Cortex of kidney (tissue), 1 donor: ENCODE results near the gene SNRNP25.

Source experiments
- DNase-seq: peaks from one replicate; lab custom pipeline; 2025; lab: John Stamatoyannopoulos, UW

Gene SNRNP25

DNA sequence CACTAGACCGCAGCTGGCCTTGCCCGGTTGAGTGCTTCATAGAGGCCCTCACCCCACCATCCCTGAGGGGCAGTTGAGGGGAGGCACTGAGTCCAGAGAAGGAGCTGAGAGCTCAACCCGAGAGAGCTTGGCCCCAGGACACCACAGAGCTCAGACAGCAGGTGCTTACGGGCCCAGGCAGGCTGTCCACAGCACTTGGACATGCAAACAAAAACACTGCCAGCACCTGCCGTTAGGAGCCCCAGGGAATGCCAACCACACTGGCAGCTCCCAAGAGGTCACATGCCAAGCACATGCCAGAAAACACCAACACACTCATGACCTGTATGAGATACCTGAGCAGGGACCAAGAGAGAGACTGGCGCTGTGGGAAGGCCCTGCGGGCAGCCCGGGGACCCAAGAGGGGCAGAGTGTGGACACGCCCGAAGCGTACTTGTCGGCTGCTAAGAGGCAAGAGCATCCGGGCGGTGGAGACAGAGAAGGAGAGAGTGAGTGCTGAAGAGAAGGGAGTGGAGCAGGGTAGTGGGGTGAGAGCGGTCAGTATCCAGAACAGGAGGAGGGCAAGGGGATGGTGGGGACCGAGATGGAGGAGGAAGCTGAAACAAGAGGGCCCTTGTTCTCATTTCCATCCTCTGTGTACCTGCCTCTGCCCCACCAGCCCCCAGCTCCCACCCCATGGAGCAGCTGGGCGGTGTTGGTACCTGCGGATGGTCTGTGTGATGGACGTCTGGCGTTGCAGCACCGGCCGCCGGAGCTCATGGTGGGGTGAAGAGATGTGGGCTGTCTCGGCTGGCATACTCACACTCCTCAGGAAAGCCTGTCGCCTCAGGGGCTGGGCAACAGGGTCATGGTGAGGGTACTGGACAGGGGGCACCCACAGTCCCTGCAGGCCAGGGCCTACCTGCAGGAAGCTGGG lies 10.6 kb downstream of the SNRNP25 start:
- no peak for DNase-seq

DNA sequence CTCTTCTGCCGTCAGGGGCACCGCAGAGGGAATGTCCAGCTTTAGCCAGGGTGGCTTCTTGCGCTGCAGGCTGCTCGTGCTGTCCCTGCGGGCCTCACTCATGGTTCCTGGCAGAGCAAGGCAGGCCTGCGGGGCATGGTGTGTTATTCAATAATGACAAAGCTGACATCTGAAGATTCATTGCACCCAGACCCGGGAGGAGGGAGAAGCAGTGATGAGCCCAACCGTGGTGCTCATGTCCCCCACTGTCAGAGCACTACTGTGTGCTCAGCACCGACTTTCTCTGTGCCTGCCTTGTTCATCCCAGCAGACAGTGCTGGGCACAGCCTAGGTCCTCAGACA lies 11.3 kb downstream of the SNRNP25 start:
- no peak for DNase-seq

DNA sequence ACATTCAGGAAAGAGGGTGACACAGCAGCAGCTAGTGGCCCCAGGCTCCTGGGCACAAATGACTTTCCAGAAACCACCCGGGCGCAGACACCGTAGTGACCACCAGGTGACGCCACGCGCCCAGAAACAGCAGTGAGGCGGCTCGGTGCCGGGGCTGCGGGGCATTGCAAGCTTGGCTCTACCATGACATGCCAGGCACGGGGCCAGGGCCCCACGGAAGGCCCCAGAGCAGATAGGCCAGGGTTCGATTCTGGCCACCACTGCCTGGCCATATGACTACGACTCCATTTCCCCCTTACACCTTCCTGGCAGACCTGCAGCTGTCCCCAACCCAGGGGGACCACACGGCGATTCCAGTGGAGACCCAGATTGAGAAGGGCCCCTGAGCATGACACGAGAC lies 12.1 kb downstream of the SNRNP25 start:
- DNase-seq, result no peak

DNA sequence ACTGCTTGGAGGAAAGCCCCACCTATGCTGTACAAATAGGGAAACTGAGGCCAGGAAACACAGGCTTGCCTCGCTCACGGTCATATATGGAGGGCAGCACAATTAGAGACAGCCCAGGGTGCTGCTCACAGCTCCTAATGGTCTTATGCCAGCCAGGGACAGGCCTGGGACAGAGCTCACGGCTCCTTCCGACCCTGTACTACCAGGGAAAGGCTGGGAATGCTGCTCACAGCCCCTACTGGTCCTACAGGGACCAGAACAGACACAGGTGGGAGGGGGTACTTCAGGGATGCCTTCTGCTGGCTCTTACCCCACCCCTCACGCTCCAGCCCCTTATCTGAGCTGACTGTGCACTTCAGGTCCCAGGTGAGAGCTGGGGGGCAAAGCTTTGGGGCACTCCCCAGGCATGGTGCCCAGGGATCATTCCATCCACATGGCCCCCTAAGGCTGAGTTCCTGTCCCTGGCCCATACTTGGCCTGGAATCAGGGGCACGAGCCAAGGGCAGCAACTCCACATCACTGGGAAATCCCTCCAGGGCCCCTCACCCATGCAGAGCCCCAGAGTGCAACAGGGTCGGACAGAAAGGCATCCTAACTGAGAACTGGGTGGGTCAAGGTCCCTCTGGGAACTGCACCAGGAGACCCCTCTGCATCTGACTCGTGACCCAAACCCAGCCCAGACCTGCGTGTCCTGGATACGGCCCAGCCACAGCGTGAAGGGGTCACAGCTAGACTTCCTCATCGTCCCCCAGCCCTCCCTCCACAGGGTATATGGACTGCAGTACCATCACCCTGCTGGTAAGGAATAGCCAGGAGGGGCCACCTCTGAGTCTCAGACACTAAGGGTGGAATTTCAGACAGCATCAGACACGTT lies 12.9 kb downstream of the SNRNP25 start:
- DNase-seq, result no peak

DNA sequence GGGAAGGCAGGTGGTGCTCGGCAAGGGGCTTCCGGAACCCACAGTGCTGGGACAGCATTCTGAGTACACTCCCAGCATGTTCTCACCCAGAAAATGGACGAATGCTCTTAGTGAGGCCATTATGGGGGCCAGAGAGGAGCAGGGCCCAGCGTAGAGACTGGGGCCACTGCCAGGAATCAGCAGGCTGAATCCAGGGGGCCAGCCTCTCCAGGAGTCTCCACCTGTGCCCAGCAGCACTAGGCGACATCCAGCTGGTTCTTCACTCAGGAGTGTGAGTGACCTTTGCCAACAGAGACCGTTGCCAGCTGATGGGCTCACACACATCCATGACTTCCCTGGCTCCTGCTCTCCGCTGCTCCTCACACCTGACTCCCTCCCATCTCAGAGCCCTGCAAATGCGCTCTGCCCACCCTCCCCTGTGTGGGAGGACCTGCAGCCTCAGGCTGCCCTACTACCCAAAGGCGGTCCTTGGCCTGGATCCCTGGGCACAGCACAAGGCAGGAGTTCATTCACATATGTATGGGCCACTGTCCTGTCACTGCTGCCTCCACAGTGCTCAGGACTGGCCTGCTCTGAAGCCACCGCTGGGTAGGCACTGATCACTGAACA lies 13.7 kb downstream of the SNRNP25 start:
- DNase-seq, result no peak

DNA sequence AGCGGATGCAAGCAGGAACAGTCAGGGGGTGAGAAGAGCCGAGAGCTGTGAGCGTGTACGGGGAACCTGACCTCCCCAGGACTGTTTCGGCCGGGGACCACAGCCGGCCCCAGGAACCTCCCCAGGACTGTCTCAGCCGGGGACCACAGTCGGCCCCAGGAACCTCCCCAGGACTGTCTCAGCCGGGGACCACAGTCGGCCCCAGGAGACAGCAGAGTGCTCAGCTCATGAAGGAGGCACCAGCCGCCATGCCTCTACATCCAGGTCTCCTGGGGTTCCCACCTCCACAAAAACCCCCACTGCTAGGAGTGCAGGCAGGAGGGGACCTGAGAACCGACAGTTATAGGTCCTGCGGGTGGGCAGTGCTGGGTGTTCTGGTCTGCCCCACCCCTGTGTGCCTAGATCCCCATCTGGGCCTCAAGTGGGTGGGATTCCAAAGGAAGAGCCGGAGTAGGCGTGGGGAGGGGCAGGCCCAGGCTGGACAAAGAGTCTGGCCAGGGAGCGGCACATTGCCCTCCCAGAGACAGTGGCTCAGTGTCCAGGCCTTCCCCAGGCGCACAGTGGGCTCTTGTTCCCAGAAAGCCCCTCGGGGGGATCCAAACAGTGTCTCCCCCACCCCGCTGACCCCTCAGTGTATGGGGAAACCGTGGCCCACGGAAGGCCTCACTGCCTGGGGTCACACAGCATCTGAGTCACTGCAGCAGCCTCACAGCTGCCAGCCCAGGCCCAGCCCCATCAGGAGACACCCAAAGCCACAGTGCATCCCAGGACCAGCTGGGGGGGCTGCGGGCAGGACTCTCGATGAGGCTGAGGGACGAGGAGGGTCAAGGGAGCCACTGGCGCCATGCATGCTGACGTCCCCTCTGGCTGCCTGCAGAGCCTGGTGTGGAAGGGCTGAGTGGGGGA lies 14.5 kb downstream of the SNRNP25 start:
- DNase-seq, result no peak

DNA sequence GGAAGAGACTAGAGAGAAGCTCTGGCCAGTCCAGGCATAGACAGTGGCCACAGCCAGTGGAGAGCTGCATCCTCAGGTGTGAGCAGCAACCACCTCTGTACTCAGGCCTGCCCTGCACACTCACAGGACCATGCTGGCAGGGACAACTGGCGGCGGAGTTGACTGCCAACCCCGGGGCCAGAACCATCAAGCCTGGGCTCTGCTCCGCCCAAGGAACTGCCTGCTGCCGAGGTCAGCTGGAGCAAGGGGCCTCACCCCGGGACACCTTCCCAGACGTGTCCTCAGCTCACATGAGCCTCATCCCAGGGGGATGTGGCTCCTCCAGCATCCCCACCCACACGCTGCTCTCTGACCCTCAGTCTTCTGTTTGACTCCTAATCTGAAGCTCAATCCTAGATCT lies 15.6 kb downstream of the SNRNP25 start:
- DNase-seq, result no peak

DNA sequence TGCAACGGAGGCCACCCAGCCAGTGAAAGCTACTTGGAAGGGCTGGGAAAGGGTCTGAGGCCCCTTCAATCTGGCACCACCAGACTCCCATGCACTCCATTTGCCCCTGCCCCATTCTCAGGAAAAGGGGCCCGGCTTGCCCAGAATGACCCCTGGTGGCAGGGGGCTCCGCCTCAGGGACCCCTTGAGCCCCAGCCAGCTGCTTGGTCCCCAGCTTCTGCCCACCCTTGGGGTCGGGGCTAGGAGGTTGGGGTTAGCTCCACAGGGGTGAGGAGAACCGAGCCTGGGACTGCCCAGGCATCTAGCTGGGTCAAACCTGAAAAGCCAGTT lies 17.5 kb downstream of the SNRNP25 start:
- DNase-seq, result no peak

DNA sequence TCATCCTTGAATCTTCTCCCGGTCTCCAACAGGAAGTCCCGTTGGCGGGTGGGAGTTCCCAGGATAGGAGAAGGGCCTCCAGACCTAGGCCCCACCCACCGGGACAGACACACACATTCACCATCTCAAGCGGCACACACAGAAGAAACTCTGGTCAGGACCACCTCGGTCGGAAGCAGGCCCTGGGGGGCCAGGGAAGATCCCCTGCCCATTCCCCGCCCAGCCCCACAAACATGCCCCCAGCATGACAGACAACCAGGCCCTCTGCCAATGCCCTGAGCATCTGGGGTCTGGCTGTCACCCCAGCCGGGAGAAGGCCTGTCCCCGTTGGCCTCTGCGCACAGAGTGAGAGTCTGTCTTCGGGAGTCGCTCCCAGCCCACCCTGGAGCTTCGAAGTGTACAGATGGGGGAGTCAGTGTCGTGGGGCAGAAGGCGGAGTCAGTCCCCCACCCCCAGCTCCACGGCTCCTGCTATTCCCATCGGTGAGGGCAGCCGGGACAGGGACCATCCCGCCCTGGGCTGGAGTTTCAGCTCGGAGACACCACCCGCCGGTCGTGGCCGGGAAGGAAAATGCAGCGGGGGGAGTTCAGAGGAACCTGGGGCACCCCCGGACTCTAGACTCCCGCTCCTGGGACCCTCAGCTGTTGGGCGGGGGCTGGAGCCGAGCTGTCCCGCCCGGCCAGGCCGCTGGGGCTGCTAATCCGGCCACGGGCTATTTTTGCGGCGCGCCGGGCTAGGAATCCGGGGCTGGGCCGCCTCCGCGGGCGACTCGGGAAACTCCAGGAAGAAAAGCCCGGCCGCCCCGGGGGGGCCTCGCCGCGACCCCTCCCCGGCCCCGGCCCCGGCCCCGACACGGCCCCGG lies 18.1 kb downstream of the SNRNP25 start:
- no peak for DNase-seq

DNA sequence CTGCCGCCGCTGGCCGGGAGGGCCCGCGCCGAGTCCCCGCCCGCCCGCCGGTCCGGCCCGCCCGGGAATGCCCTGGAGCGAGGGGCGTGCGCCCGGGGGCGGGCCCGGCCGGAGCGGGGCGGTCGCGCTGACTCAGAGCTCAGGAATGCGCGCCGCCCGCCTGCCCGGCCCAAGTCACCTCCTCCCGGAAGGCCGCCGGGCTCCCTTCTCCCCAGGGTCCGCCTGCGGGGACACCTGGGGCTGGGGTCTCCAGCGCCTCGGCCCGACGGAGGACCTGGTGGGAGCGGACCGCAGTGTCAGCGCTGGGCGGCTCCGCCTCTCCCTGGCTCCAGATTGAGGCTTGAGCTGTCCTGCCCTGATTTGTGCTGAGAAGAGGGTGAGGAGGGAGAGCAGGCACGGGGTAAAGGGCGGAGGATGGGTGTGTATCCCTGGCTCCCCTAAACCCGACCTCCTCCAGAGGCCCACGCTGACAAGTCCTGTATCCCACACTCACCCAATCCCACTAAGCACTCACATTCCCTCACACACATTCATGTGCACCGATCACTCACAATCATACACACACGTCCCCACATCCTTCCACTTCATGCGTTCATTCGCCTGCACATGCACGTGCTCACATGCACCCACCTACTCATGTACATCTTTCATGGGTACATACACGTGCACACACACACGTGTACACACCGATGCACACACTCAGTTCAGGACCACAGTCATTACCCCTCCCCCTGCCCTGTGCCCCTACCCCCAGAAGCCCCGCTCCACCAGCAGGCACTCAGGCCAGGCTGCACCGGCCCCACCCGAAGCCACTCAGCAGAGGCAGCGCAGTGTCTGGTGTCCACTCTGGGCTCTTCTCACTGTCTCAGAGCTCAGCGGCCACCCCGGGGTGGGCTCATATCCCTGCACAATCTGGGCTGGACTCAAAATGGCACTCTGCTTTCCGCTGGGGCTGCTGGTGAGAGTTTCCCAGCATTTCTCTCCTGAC lies 19.2 kb downstream of the SNRNP25 start, which contains the start of gene RHBDF1:
Gene RHBDF1, minus strand, starts transcription at position 71 of the 988 bp plus-strand sequence. CDS start 7,616 bp downstream, outside the sequence.
- no peak for DNase-seq

DNA sequence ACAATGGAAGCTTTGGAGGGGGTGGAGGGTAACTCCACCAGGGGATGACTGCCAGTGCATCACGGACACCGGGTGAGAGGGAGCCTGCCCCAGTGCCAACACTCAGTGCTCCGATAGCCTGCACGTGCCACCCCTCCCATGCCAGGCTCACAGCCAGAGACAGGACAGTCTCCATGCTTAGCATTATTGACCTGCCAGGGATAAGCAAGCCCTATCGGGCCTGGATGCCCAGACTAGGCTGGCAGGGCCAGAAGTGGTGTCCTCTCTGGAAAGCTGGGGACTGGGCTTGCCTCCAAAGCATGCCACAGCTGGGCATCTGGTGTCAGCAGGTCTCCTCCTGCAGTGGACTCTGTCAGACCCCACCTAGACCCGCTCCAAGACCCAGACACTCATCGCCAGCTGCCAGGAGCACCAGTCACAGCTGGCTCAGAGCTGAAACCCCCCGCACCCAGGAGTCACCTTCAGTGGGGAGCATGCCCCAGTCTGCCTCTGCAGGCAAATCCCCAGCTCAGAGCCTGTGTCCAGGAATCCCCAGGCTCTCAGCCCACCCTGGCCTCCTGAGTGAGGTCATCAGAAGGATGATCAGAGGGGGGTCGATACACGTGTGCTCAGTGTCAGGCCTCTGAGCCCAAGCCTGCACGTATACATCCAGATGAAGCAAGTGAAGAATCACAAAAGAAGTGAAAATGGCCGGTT lies 20.6 kb downstream of the SNRNP25 start:
- DNase-seq, result no peak

DNA sequence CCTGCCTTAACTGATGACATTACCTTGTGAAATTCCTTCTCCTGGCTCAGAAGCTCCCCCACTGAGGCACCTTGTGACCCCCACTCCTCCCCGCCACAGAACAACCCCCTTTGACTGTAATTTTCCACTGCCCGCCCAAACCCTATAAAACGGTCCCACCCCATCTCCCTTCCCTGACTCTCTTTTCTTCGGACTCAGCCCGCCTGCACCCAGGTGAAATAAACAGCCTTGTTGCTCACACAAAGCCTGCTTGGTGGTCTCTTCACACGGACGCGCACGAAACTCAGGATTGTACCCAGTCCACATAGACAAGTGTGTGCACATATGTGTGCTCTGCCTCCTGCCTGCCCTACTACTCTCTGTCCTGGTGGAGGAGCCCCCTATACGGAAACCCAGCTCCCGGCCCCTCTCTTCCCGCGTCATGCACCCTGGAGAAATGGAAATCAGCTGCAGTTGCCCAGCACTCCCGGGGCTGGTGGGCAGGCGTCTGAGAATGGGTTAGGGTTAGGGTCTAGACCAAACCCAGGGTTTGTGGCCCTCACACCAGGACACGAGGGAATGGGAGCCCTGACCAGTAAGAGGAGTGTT lies 21.2 kb downstream of the SNRNP25 start:
- DNase-seq, result no peak

DNA sequence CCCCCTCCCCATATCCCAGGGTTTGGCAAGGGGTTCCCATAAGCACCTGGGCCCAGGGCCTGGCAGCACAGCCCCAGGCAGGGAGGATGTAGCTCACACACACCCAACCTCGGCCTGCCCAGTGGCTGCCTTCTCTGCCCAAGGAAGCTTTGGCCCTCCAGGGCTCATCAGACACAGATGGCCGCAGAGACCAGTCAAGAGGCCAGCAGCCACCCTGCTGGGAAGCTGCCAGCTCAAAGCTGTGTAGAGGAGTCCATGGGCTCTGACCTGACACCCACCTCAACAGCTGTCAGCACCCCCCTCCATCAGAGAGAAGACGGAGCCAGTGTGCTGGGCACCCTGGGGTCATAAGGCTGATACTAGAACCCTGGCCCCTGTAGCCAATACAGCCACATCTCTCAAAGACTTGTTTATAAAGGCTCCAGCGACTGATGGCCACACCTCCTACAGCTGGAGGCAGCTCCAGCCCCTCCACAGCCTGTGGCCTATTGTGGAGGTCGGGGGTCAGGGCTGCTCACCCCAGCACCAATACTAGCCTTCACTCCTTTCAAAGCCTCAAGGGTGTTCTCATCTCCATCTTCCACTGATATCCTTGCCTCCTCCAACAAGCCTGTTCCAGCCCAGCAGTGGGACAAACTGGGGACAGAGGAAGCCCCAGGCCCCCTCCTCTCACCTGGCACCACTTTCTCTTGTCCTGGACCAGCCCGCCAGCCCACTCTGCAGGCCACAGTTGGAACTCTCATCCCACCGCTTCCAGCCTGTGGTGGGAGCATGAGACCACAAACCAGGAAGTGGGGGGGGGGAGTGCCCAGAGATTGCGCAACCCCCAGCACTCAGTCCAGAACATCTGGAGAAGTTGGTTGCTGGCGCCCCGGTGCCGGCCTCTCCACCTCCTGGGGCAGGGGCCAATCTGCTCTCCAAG lies 22.2 kb downstream of the SNRNP25 start:
- DNase-seq, result no peak

DNA sequence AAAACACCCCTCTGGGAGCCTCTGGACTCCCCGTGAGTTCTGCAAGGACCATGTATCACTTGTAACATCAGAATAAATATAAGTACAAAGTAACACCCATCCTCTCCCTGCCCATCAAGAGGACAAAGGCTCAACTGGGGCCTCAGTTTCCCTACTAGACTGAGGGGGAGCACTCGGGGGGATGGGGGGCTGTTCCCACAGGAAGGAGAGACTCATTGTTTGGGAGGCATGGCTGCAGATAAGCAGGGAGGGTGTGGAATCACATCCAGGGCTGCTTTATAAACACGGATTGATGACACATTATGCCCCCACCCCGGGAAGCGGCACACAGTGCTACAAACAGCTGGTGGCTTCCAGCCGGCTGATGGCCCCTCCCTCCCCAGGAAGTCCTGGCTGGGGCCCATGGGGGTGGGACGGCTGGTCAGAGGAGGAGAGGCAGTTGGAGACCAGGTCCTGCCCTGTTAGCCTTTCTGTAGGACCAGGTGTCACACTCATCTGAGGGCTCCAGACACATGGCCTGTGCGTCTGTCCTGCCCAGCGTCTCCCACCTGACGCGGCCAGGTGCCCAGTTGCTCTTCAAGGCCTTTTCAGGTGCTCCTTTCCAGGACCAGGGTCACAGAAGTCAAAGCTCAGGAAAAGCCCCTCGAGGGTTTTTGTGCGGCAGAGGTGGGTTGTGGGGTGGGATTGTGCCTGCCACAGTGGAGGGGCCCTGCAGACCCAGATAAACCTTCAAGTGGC lies 23.1 kb downstream of the SNRNP25 start:
- no peak for DNase-seq

DNA sequence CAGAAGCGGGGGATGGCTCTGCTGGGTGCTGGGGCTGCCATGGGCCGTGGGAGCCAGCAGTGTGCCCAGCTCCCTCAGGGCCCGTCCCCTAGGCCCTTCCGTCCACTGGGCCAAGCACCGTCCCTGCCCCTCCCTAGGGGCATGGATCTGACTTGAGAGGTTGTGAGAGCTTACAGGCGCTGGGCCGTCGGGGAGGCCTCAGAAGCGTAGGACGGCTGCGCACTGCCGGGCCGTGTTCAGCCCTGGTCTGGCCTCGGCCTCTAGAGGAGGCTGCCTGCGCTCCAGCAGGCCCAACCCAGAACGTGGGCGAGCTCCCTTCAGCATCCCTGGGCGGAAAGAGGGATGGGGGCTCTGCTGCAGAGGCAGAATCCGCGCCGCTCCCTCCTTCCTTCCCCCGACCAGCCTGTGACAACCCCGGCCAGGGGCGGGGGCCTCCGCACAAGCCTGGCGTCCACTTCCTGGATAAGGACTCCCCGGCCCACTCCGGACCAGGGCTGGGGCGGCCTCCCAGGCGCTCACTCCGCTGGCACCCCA lies 23.7 kb downstream of the SNRNP25 start:
- no peak for DNase-seq

DNA sequence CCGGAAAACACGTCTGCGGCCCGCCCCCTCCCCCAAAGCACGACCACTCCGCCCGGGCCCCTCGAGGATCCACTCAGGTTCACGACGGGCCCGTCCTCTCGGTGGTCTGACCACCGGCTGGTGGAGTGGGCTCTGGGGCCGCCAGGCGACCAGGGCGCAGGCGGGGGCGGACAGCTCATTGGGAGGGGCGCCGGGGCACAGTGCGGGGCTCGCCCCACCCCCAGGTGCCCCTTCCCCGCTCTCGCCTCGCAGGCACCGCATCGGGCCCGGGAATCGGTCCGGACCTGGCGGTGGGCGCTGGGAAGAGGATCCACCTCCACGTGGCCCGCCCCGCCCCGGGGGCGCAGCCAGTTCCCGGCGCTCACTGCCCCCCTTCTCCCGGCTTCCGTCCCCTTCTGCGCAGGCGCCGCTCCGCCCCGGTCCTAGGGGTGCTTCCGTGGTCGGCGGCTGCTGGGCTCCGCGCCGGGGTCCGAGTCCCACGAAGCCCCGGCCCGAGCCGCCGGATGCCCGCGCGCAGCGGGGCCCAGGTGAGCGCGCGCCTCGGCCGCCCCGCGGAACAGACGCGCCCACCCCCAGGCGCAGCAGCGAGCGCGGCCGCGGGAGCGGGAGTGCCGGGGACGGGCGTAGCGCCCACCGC lies 24.3 kb downstream of the SNRNP25 start, which contains the start of gene MPG:
Gene MPG, plus strand, starts transcription at position 419 of the 637 bp plus-strand sequence. Its CDS starts 85 bp downstream, at position 504.
- DNase-seq, result no peak
